Skeletal muscle satellite cell (primary cell): ENCODE data around the gene LRRC18.

Experiments used
- H3K27me3 ChIP-seq: 2 replicates; pipeline ENCODE4 v1.7.0; 2013; ENCODE audit warnings: low read length; ENCODE audit not compliant: control insufficient read depth, insufficient read depth
- H3K36me3 ChIP-seq: 2 replicates; pipeline ENCODE4 v1.7.0; 2013; ENCODE audit warnings: mild to moderate bottlenecking, control low read depth, low read length; ENCODE audit not compliant: insufficient read depth
- H3K4me1 ChIP-seq: 2 replicates; pipeline ENCODE4 v1.7.0; 2013; ENCODE audit warnings: low read length; ENCODE audit not compliant: control insufficient read depth, insufficient read depth
- H3K4me2 ChIP-seq: 2 replicates; pipeline ENCODE4 v1.7.0; 2013; ENCODE audit warnings: mild to moderate bottlenecking, low read length
- H3K4me3 ChIP-seq: 2 replicates; pipeline ENCODE4 v1.7.0; 2013; ENCODE audit warnings: low read length
- H3K9ac ChIP-seq: 2 replicates; pipeline ENCODE4 v1.7.0; 2013; ENCODE audit warnings: mild to moderate bottlenecking, low read depth, low read length, moderate library complexity
- H3K9me3 ChIP-seq: replicated peaks from 2 replicates; pipeline ENCODE4 v1.7.0; 2013; ENCODE audit warnings: mild to moderate bottlenecking, control low read depth, low read length

The LRRC18 gene

DNA sequence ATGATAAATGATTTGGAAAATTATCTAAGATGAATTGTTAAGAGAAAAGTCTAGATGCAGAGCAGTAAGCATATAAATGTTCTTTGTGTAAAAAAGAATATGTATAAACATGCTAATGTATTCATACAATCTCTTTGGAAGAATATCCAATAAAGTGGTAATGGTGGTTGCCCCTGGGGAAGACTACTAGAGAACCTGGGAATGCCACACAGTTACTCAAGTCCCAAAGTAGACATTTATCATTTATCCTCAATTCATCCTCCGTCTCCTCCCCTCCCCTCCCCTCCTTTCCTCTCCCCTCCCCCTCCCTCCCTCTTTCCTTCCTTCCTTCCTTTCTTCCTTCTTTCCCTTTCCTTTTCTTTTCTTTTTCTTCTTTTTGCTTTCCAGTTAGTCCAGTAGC, 51.7 kb downstream of the LRRC18 start:
- no peaks in the 10 kb centered on the region for H3K36me3 ChIP-seq
- H3K9ac ChIP-seq: no peak overlapping the region
- no peak overlapping the region for H3K4me3 ChIP-seq
- no peak overlapping the region for H3K4me2 ChIP-seq
- no peaks in the 10 kb centered on the region for H3K4me1 ChIP-seq
- peaks cover 13% of the 10 kb centered on the region for H3K27me3 ChIP-seq
- H3K9me3 ChIP-seq: no peaks in the 10 kb centered on the region

DNA sequence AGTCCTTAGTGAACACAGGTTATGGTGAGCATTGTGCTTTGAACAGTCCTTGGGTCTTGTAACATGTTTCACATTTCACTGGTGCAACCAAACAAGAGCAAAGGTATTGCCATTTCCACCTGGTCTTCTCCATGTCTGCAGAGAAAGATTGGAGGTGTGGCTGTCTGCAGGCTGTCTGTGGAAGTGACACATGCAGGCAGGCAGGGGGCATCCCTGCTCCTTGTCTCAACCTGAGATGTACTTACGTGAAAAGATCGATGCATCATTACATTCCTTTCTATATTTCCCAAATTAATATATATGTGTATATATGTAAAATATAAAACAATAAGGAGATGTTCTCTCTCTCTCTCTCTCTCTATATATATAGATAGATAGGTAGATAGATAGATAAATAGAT, 54.3 kb downstream of the LRRC18 start:
- Histone ChIP-seq H3K4me3 (no peak overlapping the region), H3K9ac (no peak overlapping the region), H3K36me3 (no peaks in the 10 kb centered on the region), H3K27me3 (peaks cover 9% of the 10 kb centered on the region), H3K4me1 (no peaks in the 10 kb centered on the region), H3K4me2 (no peak overlapping the region), H3K9me3 (no peaks in the 10 kb centered on the region)

DNA sequence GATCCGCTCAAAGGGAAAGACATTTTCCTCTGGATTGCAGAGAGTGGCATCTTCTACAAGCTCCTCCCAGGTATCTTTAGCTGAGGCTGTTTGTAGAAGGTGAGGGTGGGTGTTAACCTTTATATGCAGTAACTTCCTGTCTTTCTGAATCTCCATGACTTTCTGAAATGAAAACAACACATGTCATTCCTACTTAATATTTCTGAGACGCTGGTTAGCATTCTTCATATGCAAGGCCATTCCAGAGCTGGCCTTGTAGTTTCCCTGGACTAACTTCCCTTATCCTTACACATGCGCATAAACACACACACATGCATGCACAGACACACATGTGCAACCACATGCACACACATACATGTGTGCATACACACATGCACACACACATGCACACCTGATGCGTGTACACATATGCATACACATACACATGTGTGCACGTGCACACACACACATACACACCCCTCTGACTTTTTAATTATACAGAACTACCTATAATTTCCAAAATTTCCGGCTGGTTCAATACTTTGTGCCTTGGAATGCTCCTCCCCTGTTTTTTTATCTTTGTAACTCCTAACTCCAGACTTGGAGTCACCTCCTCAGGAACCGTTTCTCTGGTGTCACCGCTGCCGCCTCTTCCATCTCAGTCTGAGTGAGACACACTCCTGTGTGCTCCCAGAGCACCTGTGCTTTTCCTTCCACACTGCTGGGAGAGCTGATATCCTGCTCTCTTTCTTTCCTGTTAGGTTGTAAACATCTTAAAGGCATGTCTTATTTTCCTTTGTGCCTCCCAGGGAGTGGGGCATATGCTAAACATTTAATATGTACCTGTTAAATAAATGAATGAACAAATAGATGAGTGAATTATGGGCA, 55.2 kb downstream of the LRRC18 start:
- H3K4me3 ChIP-seq: no peak overlapping the region
- no peaks in the 10 kb centered on the region for H3K9me3 ChIP-seq
- H3K4me2 ChIP-seq: no peak overlapping the region
- no peaks in the 10 kb centered on the region for H3K4me1 ChIP-seq
- H3K27me3 ChIP-seq: peaks cover 9% of the 10 kb centered on the region
- no peaks in the 10 kb centered on the region for H3K36me3 ChIP-seq
- H3K9ac ChIP-seq: no peak overlapping the region

GRCh38 chr10:48883701-48884100, 55.9 kb downstream of the LRRC18 start:
- no peak overlapping the region for H3K4me2 ChIP-seq
- H3K9ac ChIP-seq: no peak overlapping the region
- H3K4me3 ChIP-seq: no peak overlapping the region
- H3K9me3 ChIP-seq: no peaks in the 10 kb centered on the region
- peaks cover 3% of the 10 kb centered on the region for H3K27me3 ChIP-seq
- H3K36me3 ChIP-seq: no peaks in the 10 kb centered on the region
- H3K4me1 ChIP-seq: no peaks in the 10 kb centered on the region

GRCh38 chr10:48882881-48883280, 56.8 kb downstream of the LRRC18 start:
- Histone ChIP-seq H3K9ac (no peak overlapping the region), H3K36me3 (no peaks in the 10 kb centered on the region), H3K4me2 (no peak overlapping the region), H3K9me3 (no peaks in the 10 kb centered on the region), H3K27me3 (peaks cover 5% of the 10 kb centered on the region), H3K4me3 (no peak overlapping the region), H3K4me1 (no peaks in the 10 kb centered on the region)

- Histone ChIP-seq H3K27me3 (peaks cover 5% of the 10 kb centered on the region), H3K9me3 (no peaks in the 10 kb centered on the region), H3K4me3 (no peak overlapping the region), H3K36me3 (no peaks in the 10 kb centered on the region), H3K9ac (no peak overlapping the region), H3K4me1 (no peaks in the 10 kb centered on the region), H3K4me2 (no peak overlapping the region)
Measured at GRCh38 chr10:48881937-48882336, 57.7 kb downstream of the LRRC18 start.

- Histone ChIP-seq H3K4me3 (no peak overlapping the region), H3K9me3 (no peaks in the 10 kb centered on the region), H3K36me3 (no peaks in the 10 kb centered on the region), H3K27me3 (peaks cover 11% of the 10 kb centered on the region), H3K9ac (no peak overlapping the region), H3K4me1 (no peaks in the 10 kb centered on the region), H3K4me2 (no peak overlapping the region)
Measured at GRCh38 chr10:48880016-48880705, 59.5 kb downstream of the LRRC18 start.

- Histone ChIP-seq H3K9ac (no peak overlapping the region), H3K27me3 (peaks cover 16% of the 10 kb centered on the region), H3K36me3 (no peaks in the 10 kb centered on the region), H3K4me2 (no peak overlapping the region), H3K4me1 (no peaks in the 10 kb centered on the region), H3K4me3 (no peak overlapping the region), H3K9me3 (no peaks in the 10 kb centered on the region)
Measured at GRCh38 chr10:48879451-48879850, 60.2 kb downstream of the LRRC18 start.

GRCh38 chr10:48878091-48878490, 61.5 kb downstream of the LRRC18 start:
- no peaks in the 10 kb centered on the region for H3K36me3 ChIP-seq

GRCh38 chr10:48872234-48872633, 67.4 kb downstream of the LRRC18 start:
- H3K27me3 ChIP-seq: peaks cover 33% of the 10 kb centered on the region
- H3K4me1 ChIP-seq: no peaks in the 10 kb centered on the region
- H3K4me3 ChIP-seq: no peak overlapping the region
- no peaks in the 10 kb centered on the region for H3K36me3 ChIP-seq
- H3K9me3 ChIP-seq: no peaks in the 10 kb centered on the region
- H3K9ac ChIP-seq: no peak overlapping the region
- no peak overlapping the region for H3K4me2 ChIP-seq

More at GRCh38 chr10:48878091-48878490, 61.5 kb downstream of the LRRC18 start:
- Histone ChIP-seq H3K9ac (no peak overlapping the region), H3K9me3 (no peaks in the 10 kb centered on the region), H3K4me3 (no peak overlapping the region), H3K4me2 (no peak overlapping the region), H3K4me1 (no peaks in the 10 kb centered on the region), H3K27me3 (peaks cover 17% of the 10 kb centered on the region)
